Measurements from ENCODE around the gene PXMP4.

Gene PXMP4

GRCh38 chr20:33656010-33656782 is 63.9 kb downstream of the PXMP4 start:
- no peak for DNase-seq (ENCODE audit: low read depth in 2 of 2)

- DNase-seq (ENCODE audit: low read depth in 2 of 2) = no peak
Measured at GRCh38 chr20:33655164-33655563, 64.9 kb downstream of the PXMP4 start.

- DNase-seq (ENCODE audit: low read depth in 2 of 2) = no peak
Measured at GRCh38 chr20:33654680-33655161, 65.4 kb downstream of the PXMP4 start.

GRCh38 chr20:33653900-33654596 is 66.1 kb downstream of the PXMP4 start:
- no peak for DNase-seq (ENCODE audit: low read depth in 2 of 2)

GRCh38 chr20:33653218-33653899 is 66.8 kb downstream of the PXMP4 start:
- DNase-seq (ENCODE audit: low read depth in 2 of 2) = no peak

All from fibroblast of skin of left quadriceps (primary cell).